ENCODE measurements around the gene IL18BP.

The IL18BP gene

DNA sequence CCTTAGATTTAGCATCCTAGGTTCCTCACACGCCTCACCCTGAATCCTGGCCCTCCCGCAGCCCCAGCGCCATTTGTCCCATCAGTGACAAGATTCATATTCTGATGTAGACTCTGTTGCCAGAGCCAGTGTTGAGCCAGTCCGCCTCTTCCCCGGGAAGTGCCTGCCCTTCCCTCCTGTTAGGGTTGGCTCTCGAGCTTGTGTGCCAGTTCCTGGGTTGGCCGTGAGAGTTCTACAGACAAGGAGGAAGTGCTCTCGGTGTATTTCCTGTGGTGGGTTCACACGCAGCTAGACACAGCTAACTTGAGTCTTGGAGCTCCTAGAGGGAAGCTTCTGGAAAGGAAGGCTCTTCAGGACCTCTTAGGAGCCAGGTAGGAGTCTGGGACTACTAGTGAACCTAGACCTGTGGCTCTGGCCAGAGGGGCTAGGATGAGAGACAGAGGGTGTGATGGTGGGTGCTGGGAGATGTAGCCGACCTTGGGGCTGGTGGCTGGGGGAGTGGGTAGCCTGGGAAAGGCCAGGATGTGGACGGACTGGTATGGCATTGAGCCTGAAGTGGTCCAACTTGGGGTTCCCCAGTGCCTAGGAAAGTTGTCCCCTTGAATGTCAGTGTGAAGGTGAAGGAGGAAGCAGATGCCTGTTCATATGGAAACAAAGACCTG lies at the start of gene IL18BP:
TSS of gene IL18BP (plus strand) at position 261 of the 662 bp plus-strand sequence. CDS start 1,076 bp downstream, outside the sequence.
- DNase-seq = peak in 2 of 51 donors; percentile 24 to 25

DNA sequence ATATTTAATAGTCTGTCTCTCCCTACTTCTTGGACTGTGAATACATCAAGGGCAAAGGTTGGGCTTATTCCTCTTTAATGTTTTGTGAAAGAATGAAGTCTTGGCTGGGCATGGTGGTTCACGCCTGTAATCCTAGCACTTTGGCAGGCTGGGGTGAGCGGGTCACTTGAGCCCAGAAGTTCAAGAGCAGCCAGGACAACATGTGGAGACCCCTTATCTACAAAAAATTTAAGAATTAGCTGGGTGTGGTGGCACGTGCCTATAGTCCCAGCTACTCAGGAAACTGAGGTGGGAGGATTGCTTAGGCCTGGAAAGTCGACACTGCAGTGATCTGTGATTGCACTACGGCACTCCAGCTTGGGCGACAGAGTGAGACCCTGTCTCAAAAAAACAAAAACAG lies 49.7 kb upstream of the IL18BP start:
- no peak for DNase-seq

GRCh38 chr11:71951741-71952310 lies 46.9 kb upstream of the IL18BP start:
- DNase-seq = no peak

DNA sequence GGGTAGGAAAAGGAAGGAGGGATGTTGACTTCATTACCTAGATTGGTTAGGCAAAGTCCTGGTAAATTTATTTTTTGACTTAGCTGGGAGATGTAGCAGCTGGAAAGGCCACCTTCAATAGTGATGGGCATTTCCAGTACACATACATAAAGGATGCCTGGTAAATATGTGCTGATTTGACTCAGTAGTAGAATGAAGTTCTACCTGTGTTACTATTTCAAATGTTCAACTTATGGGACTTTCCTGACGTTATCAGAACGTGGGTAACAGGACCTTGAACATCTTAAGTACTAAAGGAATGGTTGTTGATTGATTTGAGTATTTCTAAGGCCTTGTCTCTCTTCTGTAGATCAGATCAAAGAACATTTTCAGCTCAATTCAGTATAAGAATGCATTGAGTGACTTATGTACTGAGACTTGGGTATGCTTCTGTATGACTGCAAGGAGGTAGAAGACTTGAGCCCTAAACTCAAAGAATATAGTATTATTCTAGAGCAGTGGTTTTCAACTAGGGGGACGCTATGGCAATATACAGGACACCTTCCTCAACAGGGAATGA lies 42.7 kb upstream of the IL18BP start:
- no peak for DNase-seq

GRCh38 chr11:71962428-71963038 lies 36.2 kb upstream of the IL18BP start:
- no peak for DNase-seq

GRCh38 chr11:71963468-71963867 lies 35.2 kb upstream of the IL18BP start:
- no peak for DNase-seq

DNA sequence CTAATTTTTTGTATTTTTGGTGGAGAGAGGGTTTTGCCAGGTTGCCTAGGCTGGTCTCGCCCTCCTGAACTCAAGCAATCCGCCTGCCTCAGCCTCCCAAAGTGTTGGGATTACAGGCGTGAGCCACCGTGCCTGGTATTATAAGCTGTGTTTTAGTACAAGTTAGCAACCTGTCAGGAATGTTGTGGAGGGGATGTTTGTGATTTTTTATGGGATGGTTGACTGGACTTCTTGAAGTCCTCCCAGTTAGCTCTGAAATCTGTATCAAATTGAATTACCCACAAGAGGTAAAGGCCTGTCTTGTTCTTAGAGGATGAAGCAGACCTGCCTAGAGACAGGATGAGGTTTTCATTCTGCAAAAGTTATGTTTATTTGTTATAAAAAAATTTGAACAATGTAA lies 34.1 kb upstream of the IL18BP start:
- DNase-seq = no peak

DNA sequence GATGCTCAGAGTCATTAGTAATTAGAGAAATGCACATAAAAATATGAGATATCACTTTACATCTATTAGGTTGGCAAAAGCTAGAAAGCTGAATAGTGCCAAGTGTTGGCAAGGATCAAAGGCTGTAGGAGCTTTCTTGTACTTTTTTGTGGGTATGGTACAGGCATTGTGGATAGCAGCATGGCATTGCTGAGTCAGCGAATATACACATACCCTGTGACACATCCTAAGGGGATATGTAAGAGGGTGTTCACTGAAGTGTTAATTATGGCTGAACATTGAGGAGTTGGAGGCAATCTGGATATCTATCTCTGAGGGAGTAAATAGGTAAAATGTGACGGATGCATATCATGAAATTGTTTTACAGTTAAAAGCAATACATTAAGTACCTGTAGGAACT lies 27.0 kb upstream of the IL18BP start:
- no peak for DNase-seq

- no peak for DNase-seq
Observed at GRCh38 chr11:71976551-71976950, 22.2 kb upstream of the IL18BP start.

GRCh38 chr11:71977090-71977489 lies 21.6 kb upstream of the IL18BP start:
- DNase-seq = no peak

GRCh38 chr11:71977743-71978418 lies 20.8 kb upstream of the IL18BP start:
- peak in 18 of 51 donors; percentile 17 to 74 (median 53) for DNase-seq

DNA sequence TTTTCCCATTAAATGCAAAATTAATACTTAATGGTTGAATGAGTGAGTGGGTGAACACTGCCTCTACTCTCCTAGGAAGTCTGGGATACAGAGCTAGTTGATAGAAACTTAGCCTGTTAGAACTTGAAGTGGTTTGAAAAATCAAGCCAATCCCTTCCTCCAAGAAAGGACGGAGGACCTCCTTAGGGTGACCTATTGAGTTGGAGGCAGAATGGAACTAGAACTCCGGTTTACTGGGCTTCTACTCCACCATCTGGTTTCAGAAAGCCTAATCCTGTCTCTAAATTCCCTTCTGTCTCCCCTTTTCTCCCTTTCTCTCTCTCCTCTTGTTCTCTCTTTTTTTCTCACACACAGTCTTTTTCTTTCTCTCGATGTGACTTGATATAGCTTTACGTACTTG lies 19.6 kb upstream of the IL18BP start:
- DNase-seq = no peak

- DNase-seq = peak in 1 of 51 donors; percentile 39
Observed at GRCh38 chr11:71979602-71980001, 19.1 kb upstream of the IL18BP start.

GRCh38 chr11:71986131-71986530 lies 12.6 kb upstream of the IL18BP start:
- no peak for DNase-seq

- DNase-seq = no peak
Observed at GRCh38 chr11:71987521-71987920, 11.2 kb upstream of the IL18BP start.

- DNase-seq = no peak
Observed at GRCh38 chr11:71988050-71988449, 10.7 kb upstream of the IL18BP start.

DNA sequence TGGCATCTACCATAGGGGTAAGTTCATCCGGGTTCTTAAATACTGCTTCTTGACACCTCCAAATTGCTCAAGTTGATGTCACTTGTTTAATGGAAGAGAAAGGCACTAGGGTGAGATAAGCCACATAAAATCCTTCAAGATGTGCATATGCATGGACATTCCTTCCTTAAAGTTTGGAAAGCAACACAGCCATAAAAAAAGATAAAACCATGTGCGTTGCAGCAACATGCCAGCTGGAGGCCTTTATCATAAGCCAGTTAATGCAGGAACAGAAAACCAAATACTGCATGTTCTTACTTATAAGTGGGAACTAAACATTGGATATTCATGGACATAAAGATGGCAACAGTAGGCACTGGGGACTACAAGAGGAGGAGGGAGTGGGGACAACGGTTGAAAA lies 8.0 kb upstream of the IL18BP start:
- no peak for DNase-seq

GRCh38 chr11:71991494-71991893 lies 7.2 kb upstream of the IL18BP start:
- DNase-seq = no peak

GRCh38 chr11:71992136-71992730 lies 6.5 kb upstream of the IL18BP start:
- no peak for DNase-seq

DNA sequence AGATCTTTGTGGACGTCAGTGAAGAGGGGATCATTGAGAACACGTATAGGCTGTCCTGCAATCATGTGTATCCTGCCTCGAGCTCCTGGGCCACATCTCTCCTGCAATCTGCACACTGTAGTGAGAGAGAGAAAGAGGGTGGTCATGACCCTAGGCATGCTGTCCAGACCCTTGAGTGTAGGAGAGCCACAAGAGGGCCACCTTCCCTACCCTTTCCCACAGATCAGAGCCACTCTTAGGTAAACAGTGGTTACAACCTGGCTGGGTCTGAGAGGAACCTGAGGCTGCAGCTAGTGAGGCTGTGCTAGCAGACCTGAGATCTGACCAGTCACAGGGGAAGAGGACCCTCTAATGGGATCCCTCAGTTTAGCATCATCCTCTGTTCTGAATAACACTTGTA lies 3.9 kb upstream of the IL18BP start:
- no peak for DNase-seq

DNA sequence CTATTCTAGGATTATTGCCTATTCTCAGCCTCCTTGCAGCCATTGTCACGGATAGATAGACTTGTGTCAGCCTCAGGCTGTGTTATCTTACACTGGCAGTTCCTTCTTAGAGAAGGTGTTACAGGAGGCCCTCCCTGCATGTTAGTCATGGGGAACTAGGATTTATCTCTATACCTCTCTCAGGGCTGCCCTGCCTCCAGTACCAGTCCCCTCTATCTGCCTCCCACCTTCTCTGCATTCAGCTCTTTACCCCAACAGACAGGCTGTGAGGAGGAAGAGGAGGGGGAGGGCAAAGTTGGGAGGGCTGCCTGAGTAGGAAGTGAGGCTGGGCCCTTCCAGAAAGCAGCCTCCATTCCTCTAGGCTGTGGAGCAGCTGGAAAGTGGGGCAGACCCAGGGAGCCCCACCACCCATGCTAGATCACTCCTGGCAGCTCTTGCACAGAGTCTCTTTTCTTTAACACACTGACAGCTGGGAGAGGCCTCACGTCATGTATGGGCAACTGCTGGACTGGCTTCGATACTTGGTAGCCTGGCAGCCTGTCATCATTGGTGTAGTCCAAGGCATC lies 2.9 kb upstream of the IL18BP start:
- peak in 1 of 51 donors; percentile 54 for DNase-seq

All from hypothalamus (tissue), 51 donors.